Measurements from ENCODE around the gene TLK1. TPM values are rescaled to one million over a fixed set of nuclear protein-coding genes. Genes with fewer than 3 reads are reported as not detected.

Gene TLK1
- total and polyA plus RNA-seq, 2 donors (not counting 1 experiment from before 2014, with no cell fraction given) = 23.5 to 29.9 TPM

DNA sequence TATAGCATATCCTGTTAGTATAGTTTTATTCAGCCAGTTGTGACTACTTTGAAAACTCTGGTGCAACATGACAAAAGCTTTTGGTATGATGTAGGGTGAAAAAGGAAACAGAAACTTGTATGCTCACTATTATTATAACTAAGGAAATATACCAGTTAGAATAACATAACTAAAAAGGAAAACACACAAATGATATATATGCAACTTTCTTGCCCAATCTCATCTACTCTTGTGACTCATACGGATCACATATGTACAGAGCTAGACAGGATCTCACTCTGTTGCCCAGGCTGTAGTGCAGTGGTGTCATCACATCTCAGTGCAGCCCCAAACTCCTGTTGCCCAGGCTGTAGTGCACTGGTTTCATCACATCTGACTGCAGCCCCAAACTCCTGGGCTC is 12.4 kb upstream of the TLK1 start:
- H3K79me2 ChIP-seq (ENCODE audit: control insufficient read depth, insufficient read depth, low read length) = no peaks in the 10 kb centered on the region
- H3K36me3 ChIP-seq (ENCODE audit: control insufficient read depth, insufficient read depth, low read length) = no peaks in the 10 kb centered on the region
- H4K20me1 ChIP-seq (ENCODE audit: control insufficient read depth, extremely low read depth, insufficient read depth, low read length) = no peaks in the 10 kb centered on the region
- no peaks in the 10 kb centered on the region for H3K4me1 ChIP-seq (ENCODE audit: control insufficient read depth, extremely low read depth, insufficient read depth, low read length)
- no peak overlapping the region for H2AFZ ChIP-seq (ENCODE audit: low read length)
- peak in 1 of 2 donors; percentile 37 for DNase-seq (ENCODE audit: low read depth in 2 of 2)
- TF ChIP-seq, protein P1, sequence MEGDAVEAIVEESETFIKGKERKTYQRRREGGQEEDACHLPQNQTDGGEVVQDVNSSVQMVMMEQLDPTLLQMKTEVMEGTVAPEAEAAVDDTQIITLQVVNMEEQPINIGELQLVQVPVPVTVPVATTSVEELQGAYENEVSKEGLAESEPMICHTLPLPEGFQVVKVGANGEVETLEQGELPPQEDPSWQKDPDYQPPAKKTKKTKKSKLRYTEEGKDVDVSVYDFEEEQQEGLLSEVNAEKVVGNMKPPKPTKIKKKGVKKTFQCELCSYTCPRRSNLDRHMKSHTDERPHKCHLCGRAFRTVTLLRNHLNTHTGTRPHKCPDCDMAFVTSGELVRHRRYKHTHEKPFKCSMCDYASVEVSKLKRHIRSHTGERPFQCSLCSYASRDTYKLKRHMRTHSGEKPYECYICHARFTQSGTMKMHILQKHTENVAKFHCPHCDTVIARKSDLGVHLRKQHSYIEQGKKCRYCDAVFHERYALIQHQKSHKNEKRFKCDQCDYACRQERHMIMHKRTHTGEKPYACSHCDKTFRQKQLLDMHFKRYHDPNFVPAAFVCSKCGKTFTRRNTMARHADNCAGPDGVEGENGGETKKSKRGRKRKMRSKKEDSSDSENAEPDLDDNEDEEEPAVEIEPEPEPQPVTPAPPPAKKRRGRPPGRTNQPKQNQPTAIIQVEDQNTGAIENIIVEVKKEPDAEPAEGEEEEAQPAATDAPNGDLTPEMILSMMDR (conservative IDR thresholded peaks at IDR 0.05 in 1 of 2, IDR thresholded peaks at IDR 0.05 in 1 of 2; ENCODE audit: low read depth in 1 of 2, low read length in 2 of 2) = no peak
- no peak for TF ChIP-seq EZH2 (IDR thresholded peaks at IDR 0.05; ENCODE audit: low read length, missing control alignments)
- no peak overlapping the region for H3K4me2 ChIP-seq (ENCODE audit: extremely low read depth, insufficient read depth, low read length)
- no peaks in the 10 kb centered on the region for H3K9me3 ChIP-seq (ENCODE audit: control insufficient read depth, insufficient read depth, low read depth, low read length)
- H3K4me3 ChIP-seq (replicated peaks in 1 of 4; ENCODE audit: control extremely low read depth in 1 of 4, insufficient read depth in 1 of 4, low read depth in 3 of 4, low read length in 4 of 4) = no peak overlapping the region
- H3K27ac ChIP-seq (ENCODE audit: insufficient read depth, low read length) = no peak overlapping the region
- H3K27me3 ChIP-seq (ENCODE audit: control insufficient read depth, insufficient read depth, low read length) = no peaks in the 10 kb centered on the region
- H3K9ac ChIP-seq (ENCODE audit: insufficient read depth, low read length) = no peak overlapping the region

DNA sequence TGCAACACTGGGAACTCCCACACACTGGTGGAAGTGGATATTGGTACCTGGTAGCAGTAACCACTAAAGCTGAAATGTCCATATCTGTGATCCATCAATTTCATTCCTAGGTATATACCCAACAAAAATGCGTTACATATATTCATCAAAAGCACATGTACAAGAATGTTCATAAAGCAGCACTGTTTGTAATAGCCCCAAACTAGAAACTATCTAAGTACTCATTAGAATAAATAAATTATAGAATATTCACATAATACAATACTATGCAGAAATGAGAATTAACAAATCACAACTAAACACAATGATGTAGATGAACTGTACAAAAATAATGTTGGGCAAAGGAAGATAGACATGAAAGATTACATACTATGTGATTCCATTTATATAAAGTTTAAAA is 11.1 kb upstream of the TLK1 start:
- H3K4me3 ChIP-seq (replicated peaks in 1 of 4; ENCODE audit: control extremely low read depth in 1 of 4, insufficient read depth in 1 of 4, low read depth in 3 of 4, low read length in 4 of 4) = no peak overlapping the region

DNA sequence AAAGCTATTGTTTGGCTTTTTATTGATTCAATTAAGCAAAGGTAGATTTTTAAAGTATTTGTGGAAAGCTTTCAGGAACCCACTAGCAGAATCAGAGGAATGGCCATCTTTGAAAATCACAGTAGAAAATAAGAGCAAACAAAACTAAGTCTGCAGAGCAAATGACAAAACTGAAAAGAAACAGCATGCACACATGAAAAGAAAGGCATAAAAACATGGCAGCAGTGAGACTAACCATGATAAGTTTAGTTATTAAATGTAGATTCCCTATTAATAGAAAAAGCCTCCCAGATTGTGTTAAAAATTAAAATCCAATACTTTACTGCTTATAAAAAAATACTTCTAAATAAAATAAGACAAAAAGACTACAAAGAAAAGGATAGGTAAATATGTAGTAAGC is 9.1 kb upstream of the TLK1 start:
- Histone ChIP-seq H3K36me3 (ENCODE audit: control insufficient read depth, insufficient read depth, low read length) (no peaks in the 10 kb centered on the region), H3K9me3 (ENCODE audit: control insufficient read depth, insufficient read depth, low read depth, low read length) (no peaks in the 10 kb centered on the region), H4K20me1 (ENCODE audit: control insufficient read depth, extremely low read depth, insufficient read depth, low read length) (no peaks in the 10 kb centered on the region), H3K4me1 (ENCODE audit: control insufficient read depth, extremely low read depth, insufficient read depth, low read length) (no peaks in the 10 kb centered on the region), H3K27me3 (ENCODE audit: control insufficient read depth, insufficient read depth, low read length) (no peaks in the 10 kb centered on the region), H3K4me2 (ENCODE audit: extremely low read depth, insufficient read depth, low read length) (no peak overlapping the region), H3K4me3 (replicated peaks in 1 of 4; ENCODE audit: control extremely low read depth in 1 of 4, insufficient read depth in 1 of 4, low read depth in 3 of 4, low read length in 4 of 4) (no peak overlapping the region), H3K79me2 (ENCODE audit: control insufficient read depth, insufficient read depth, low read length) (no peaks in the 10 kb centered on the region), H3K9ac (ENCODE audit: insufficient read depth, low read length) (no peak overlapping the region), H3K27ac (ENCODE audit: insufficient read depth, low read length) (no peak overlapping the region), H2AFZ (ENCODE audit: low read length) (no peak overlapping the region)
- DNase-seq (ENCODE audit: low read depth in 2 of 2) = no peak
- TF ChIP-seq, protein P1 (conservative IDR thresholded peaks at IDR 0.05 in 1 of 2, IDR thresholded peaks at IDR 0.05 in 1 of 2; ENCODE audit: low read depth in 1 of 2, low read length in 2 of 2) = no peak
- no peak for TF ChIP-seq EZH2 (IDR thresholded peaks at IDR 0.05; ENCODE audit: low read length, missing control alignments)

More for the DNA sequence above, 11.1 kb upstream of the TLK1 start:
- no peaks in the 10 kb centered on the region for H4K20me1 ChIP-seq (ENCODE audit: control insufficient read depth, extremely low read depth, insufficient read depth, low read length)
- H3K9ac ChIP-seq (ENCODE audit: insufficient read depth, low read length) = no peak overlapping the region
- H3K4me1 ChIP-seq (ENCODE audit: control insufficient read depth, extremely low read depth, insufficient read depth, low read length) = no peaks in the 10 kb centered on the region
- H3K27ac ChIP-seq (ENCODE audit: insufficient read depth, low read length) = no peak overlapping the region
- no peaks in the 10 kb centered on the region for H3K79me2 ChIP-seq (ENCODE audit: control insufficient read depth, insufficient read depth, low read length)
- no peak overlapping the region for H2AFZ ChIP-seq (ENCODE audit: low read length)
- TF ChIP-seq, protein P1 (conservative IDR thresholded peaks at IDR 0.05 in 1 of 2, IDR thresholded peaks at IDR 0.05 in 1 of 2; ENCODE audit: low read depth in 1 of 2, low read length in 2 of 2) = no peak
- no peak for TF ChIP-seq EZH2 (IDR thresholded peaks at IDR 0.05; ENCODE audit: low read length, missing control alignments)
- no peaks in the 10 kb centered on the region for H3K36me3 ChIP-seq (ENCODE audit: control insufficient read depth, insufficient read depth, low read length)
- H3K4me2 ChIP-seq (ENCODE audit: extremely low read depth, insufficient read depth, low read length) = no peak overlapping the region
- H3K9me3 ChIP-seq (ENCODE audit: control insufficient read depth, insufficient read depth, low read depth, low read length) = no peaks in the 10 kb centered on the region
- H3K27me3 ChIP-seq (ENCODE audit: control insufficient read depth, insufficient read depth, low read length) = no peaks in the 10 kb centered on the region
- DNase-seq (ENCODE audit: low read depth in 2 of 2) = no peak

Measured in fibroblast of lung (primary cell).